ENCODE data around the gene HPSE2.
"Not testable (repeated sequence)": the region's sequence is repeated elsewhere in the genome, so short reads cannot be mapped to it uniquely, and the experiment has no call there.

Gene HPSE2

GRCh38 chr10:98517672-98518071, 718.0 kb downstream of the HPSE2 start:
- no peak for TF ChIP-seq POU2F2 (IDR thresholded peaks at IDR 0.05; ENCODE audit: low read depth, low read length)
- TF ChIP-seq TAF1 (IDR thresholded peaks at IDR 0.05; ENCODE audit: low read depth, low read length) = no peak
- no peak for TF ChIP-seq PAX5 (IDR thresholded peaks at IDR 0.05; ENCODE audit: insufficient read depth, low read length, severe bottlenecking)
- TF ChIP-seq POLR2AphosphoS5 (IDR thresholded peaks at IDR 0.05; ENCODE audit: low read depth, low read length) = no peak
- TF ChIP-seq SPI1 (IDR thresholded peaks at IDR 0.05; ENCODE audit: low read depth, low read length) = no peak
- TF ChIP-seq POLR2A (IDR thresholded peaks at IDR 0.05; ENCODE audit: low read depth, low read length) = no peak
- no peak for FAIRE-seq
- no peak for DNase-seq (ENCODE audit: insufficient read length, low spot score)

- FAIRE-seq = no peak
- TF ChIP-seq SPI1 (IDR thresholded peaks at IDR 0.05; ENCODE audit: low read depth, low read length) (no peak), TAF1 (IDR thresholded peaks at IDR 0.05; ENCODE audit: low read depth, low read length) (no peak), POU2F2 (IDR thresholded peaks at IDR 0.05; ENCODE audit: low read depth, low read length) (no peak), POLR2A (IDR thresholded peaks at IDR 0.05; ENCODE audit: low read depth, low read length) (no peak), POLR2AphosphoS5 (IDR thresholded peaks at IDR 0.05; ENCODE audit: low read depth, low read length) (no peak), PAX5 (IDR thresholded peaks at IDR 0.05; ENCODE audit: insufficient read depth, low read length, severe bottlenecking) (no peak)
- no peak for DNase-seq (ENCODE audit: insufficient read length, low spot score)
Measured at GRCh38 chr10:98516352-98516751, 719.3 kb downstream of the HPSE2 start.

GRCh38 chr10:98513704-98514103, 721.9 kb downstream of the HPSE2 start:
- DNase-seq (ENCODE audit: insufficient read length, low spot score) = no peak
- FAIRE-seq = no peak
- no peak for TF ChIP-seq TAF1 (IDR thresholded peaks at IDR 0.05; ENCODE audit: low read depth, low read length)
- TF ChIP-seq POU2F2 (IDR thresholded peaks at IDR 0.05; ENCODE audit: low read depth, low read length) = no peak
- TF ChIP-seq POLR2A (IDR thresholded peaks at IDR 0.05; ENCODE audit: low read depth, low read length) = no peak
- no peak for TF ChIP-seq POLR2AphosphoS5 (IDR thresholded peaks at IDR 0.05; ENCODE audit: low read depth, low read length)
- no peak for TF ChIP-seq PAX5 (IDR thresholded peaks at IDR 0.05; ENCODE audit: insufficient read depth, low read length, severe bottlenecking)
- TF ChIP-seq SPI1 (IDR thresholded peaks at IDR 0.05; ENCODE audit: low read depth, low read length) = no peak

GRCh38 chr10:98511876-98512275, 723.8 kb downstream of the HPSE2 start:
- FAIRE-seq (no peak), DNase-seq (ENCODE audit: insufficient read length, low spot score) (no peak)
- TF ChIP-seq TAF1 (IDR thresholded peaks at IDR 0.05; ENCODE audit: low read depth, low read length) (no peak), POU2F2 (IDR thresholded peaks at IDR 0.05; ENCODE audit: low read depth, low read length) (no peak), POLR2AphosphoS5 (IDR thresholded peaks at IDR 0.05; ENCODE audit: low read depth, low read length) (no peak), POLR2A (IDR thresholded peaks at IDR 0.05; ENCODE audit: low read depth, low read length) (no peak), PAX5 (IDR thresholded peaks at IDR 0.05; ENCODE audit: insufficient read depth, low read length, severe bottlenecking) (no peak), SPI1 (IDR thresholded peaks at IDR 0.05; ENCODE audit: low read depth, low read length) (no peak)

- FAIRE-seq (no peak), DNase-seq (ENCODE audit: insufficient read length, low spot score) (no peak)
- TF ChIP-seq SPI1 (IDR thresholded peaks at IDR 0.05; ENCODE audit: low read depth, low read length) = no peak
- no peak for TF ChIP-seq PAX5 (IDR thresholded peaks at IDR 0.05; ENCODE audit: insufficient read depth, low read length, severe bottlenecking)
- no peak for TF ChIP-seq TAF1 (IDR thresholded peaks at IDR 0.05; ENCODE audit: low read depth, low read length)
- no peak for TF ChIP-seq POLR2A (IDR thresholded peaks at IDR 0.05; ENCODE audit: low read depth, low read length)
- TF ChIP-seq POLR2AphosphoS5 (IDR thresholded peaks at IDR 0.05; ENCODE audit: low read depth, low read length) = no peak
- no peak for TF ChIP-seq POU2F2 (IDR thresholded peaks at IDR 0.05; ENCODE audit: low read depth, low read length)
Measured at GRCh38 chr10:98510412-98510995, 725.1 kb downstream of the HPSE2 start.

- TF ChIP-seq PAX5 (IDR thresholded peaks at IDR 0.05; ENCODE audit: insufficient read depth, low read length, severe bottlenecking) (no peak), POLR2A (IDR thresholded peaks at IDR 0.05; ENCODE audit: low read depth, low read length) (no peak), SPI1 (IDR thresholded peaks at IDR 0.05; ENCODE audit: low read depth, low read length) (no peak)
- DNase-seq (ENCODE audit: insufficient read length, low spot score) (no peak), FAIRE-seq (no peak)
Measured at GRCh38 chr10:98509745-98510144, 725.9 kb downstream of the HPSE2 start.

- DNase-seq (ENCODE audit: insufficient read length, low spot score); FAIRE-seq: not testable (repeated sequence)
Measured at GRCh38 chr10:98502535-98502934, 733.1 kb downstream of the HPSE2 start.

- TF ChIP-seq POLR2A (IDR thresholded peaks at IDR 0.05; ENCODE audit: low read depth, low read length) = no peak
- no peak for TF ChIP-seq SPI1 (IDR thresholded peaks at IDR 0.05; ENCODE audit: low read depth, low read length)
- TF ChIP-seq POU2F2 (IDR thresholded peaks at IDR 0.05; ENCODE audit: low read depth, low read length) = no peak
Measured at GRCh38 chr10:98492763-98493162, 742.9 kb downstream of the HPSE2 start.

GRCh38 chr10:98489561-98490481, 745.8 kb downstream of the HPSE2 start:
- TF ChIP-seq TAF1 (IDR thresholded peaks at IDR 0.05; ENCODE audit: low read depth, low read length) = no peak
- TF ChIP-seq POLR2A (IDR thresholded peaks at IDR 0.05; ENCODE audit: low read depth, low read length) = no peak
- no peak for TF ChIP-seq PAX5 (IDR thresholded peaks at IDR 0.05; ENCODE audit: insufficient read depth, low read length, severe bottlenecking)
- TF ChIP-seq SPI1 (IDR thresholded peaks at IDR 0.05; ENCODE audit: low read depth, low read length) = no peak
- TF ChIP-seq POLR2AphosphoS5 (IDR thresholded peaks at IDR 0.05; ENCODE audit: low read depth, low read length) = no peak
- no peak for TF ChIP-seq POU2F2 (IDR thresholded peaks at IDR 0.05; ENCODE audit: low read depth, low read length)
- DNase-seq (ENCODE audit: insufficient read length, low spot score) = no peak
- no peak for FAIRE-seq

More at GRCh38 chr10:98492763-98493162, 742.9 kb downstream of the HPSE2 start:
- FAIRE-seq = no peak
- DNase-seq (ENCODE audit: insufficient read length, low spot score) = no peak

Measured in GM12891 (cell line).